WI38 (cell line): Measurements from ENCODE around the gene IL12RB2.

Source experiments
- H3K4me3 ChIP-seq: 2 replicates; pipeline ENCODE4 v1.5.1; 2011; ENCODE audit warnings: low read depth, mild to moderate bottlenecking, control low read depth, low read length
- CTCF ChIP-seq: IDR thresholded peaks from 2 replicates; pipeline ENCODE4 v1.5.1; 2012; ENCODE audit warnings: low read depth, mild to moderate bottlenecking, control low read depth, low read length

Gene IL12RB2

GRCh38 chr1:67367370-67368045 lies 59.8 kb downstream of the IL12RB2 start:
- no peak for TF ChIP-seq CTCF
- no peak overlapping the region for H3K4me3 ChIP-seq

- H3K4me3 ChIP-seq, result no peak overlapping the region
- TF ChIP-seq CTCF, result no peak
Measured at GRCh38 chr1:67368046-67368514, 60.4 kb downstream of the IL12RB2 start.

GRCh38 chr1:67371043-67371442 lies 63.4 kb downstream of the IL12RB2 start:
- no peak for TF ChIP-seq CTCF

GRCh38 chr1:67371681-67372080 lies 64.0 kb downstream of the IL12RB2 start:
- TF ChIP-seq CTCF, result no peak
- H3K4me3 ChIP-seq, result no peak overlapping the region

More at GRCh38 chr1:67371043-67371442, 63.4 kb downstream of the IL12RB2 start:
- no peak overlapping the region for H3K4me3 ChIP-seq

- TF ChIP-seq CTCF, result no peak
- H3K4me3 ChIP-seq, result no peak overlapping the region
Measured at GRCh38 chr1:67372136-67372535, 64.5 kb downstream of the IL12RB2 start.

- no peak overlapping the region for H3K4me3 ChIP-seq
- no peak for TF ChIP-seq CTCF
Measured at GRCh38 chr1:67372898-67373297, 65.2 kb downstream of the IL12RB2 start.

GRCh38 chr1:67376381-67376780 lies 68.7 kb downstream of the IL12RB2 start:
- TF ChIP-seq CTCF, result no peak
- H3K4me3 ChIP-seq, result no peak overlapping the region
